Measurements from ENCODE around the gene RBMS3.
"Not testable (repeated sequence)": the region's sequence is repeated elsewhere in the genome, so short reads cannot be mapped to it uniquely, and the experiment has no call there.

RBMS3 gene

GRCh38 chr3:29393946-29394345, 113.1 kb downstream of the RBMS3 start:
- not testable (repeated sequence) for DNase-seq

GRCh38 chr3:29397406-29397805, 116.5 kb downstream of the RBMS3 start:
- no peak for DNase-seq

GRCh38 chr3:29398787-29399186, 117.9 kb downstream of the RBMS3 start:
- no peak for DNase-seq

- DNase-seq = no peak
Observed at GRCh38 chr3:29406291-29406832, 125.5 kb downstream of the RBMS3 start.

- no peak for DNase-seq
Observed at GRCh38 chr3:29408676-29409075, 127.8 kb downstream of the RBMS3 start.

- no peak for DNase-seq
Observed at GRCh38 chr3:29409409-29409808, 128.5 kb downstream of the RBMS3 start.

- DNase-seq = no peak
Observed at GRCh38 chr3:29410220-29410619, 129.3 kb downstream of the RBMS3 start.

GRCh38 chr3:29410660-29411405, 130.0 kb downstream of the RBMS3 start:
- peak; percentile 34 for DNase-seq

- DNase-seq = no peak
Observed at GRCh38 chr3:29412110-29412509, 131.2 kb downstream of the RBMS3 start.

GRCh38 chr3:29414468-29415224, 133.8 kb downstream of the RBMS3 start:
- DNase-seq = no peak

- no peak for DNase-seq
Observed at GRCh38 chr3:29415482-29416223, 134.8 kb downstream of the RBMS3 start.

- no peak for DNase-seq
Observed at GRCh38 chr3:29416514-29416913, 135.6 kb downstream of the RBMS3 start.

GRCh38 chr3:29420106-29420505, 139.2 kb downstream of the RBMS3 start:
- no peak for DNase-seq

- DNase-seq = no peak
Observed at GRCh38 chr3:29426302-29427226, 145.7 kb downstream of the RBMS3 start.

GRCh38 chr3:29427266-29428103, 146.6 kb downstream of the RBMS3 start:
- peak; percentile 78 for DNase-seq

- DNase-seq = no peak
Observed at GRCh38 chr3:29429055-29429679, 148.3 kb downstream of the RBMS3 start.

- DNase-seq = no peak
Observed at GRCh38 chr3:29430558-29430971, 149.7 kb downstream of the RBMS3 start.

- no peak for DNase-seq
Observed at GRCh38 chr3:29436612-29437323, 155.9 kb downstream of the RBMS3 start.

GRCh38 chr3:29438580-29438979, 157.7 kb downstream of the RBMS3 start:
- no peak for DNase-seq

Measured in NCI-H446 treated with DMSO at 0.1 percent for 48 hours (cell line).